WTC11 (cell line): ENCODE results near the gene KDM2A. TPM values are rescaled to one million over a fixed set of nuclear protein-coding genes. Genes with fewer than 3 reads are reported as not detected.

ENCODE experiments used
- ATAC-seq: fragments of 200-7000 bp; cut with Tn5 transposase; 2 replicates; pipeline ENCODE4 v1.10.0; 2021; ENCODE audit warnings: mild to moderate bottlenecking, moderate library complexity
- CTCF ChIA-PET: fragments of 300-600 bp; sonication (Branson Sonifier 250); formaldehyde crosslinking; loops from one replicate; lab custom pipeline; 2021; ENCODE audit warnings: antibody characterized with exemption; lab: Charles Lee
- POLR2A ChIA-PET: fragments of 350-600 bp; sonication (Branson Sonifier 250); formaldehyde crosslinking; loops from one replicate; lab custom pipeline; 2021; ENCODE audit warnings: antibody characterized with exemption; lab: Charles Lee
- DNase-seq: peaks from one replicate; pipeline ENCODE4 v3.0.0; 2021; ENCODE audit warnings: low spot score
- H3K27ac Mint-ChIP-seq: 2 replicates; pipeline ENCODE4 v1.8.0; 2021; ENCODE audit warnings: mixed read lengths
- H3K27me3 Mint-ChIP-seq: 2 replicates; pipeline ENCODE4 v1.8.0; 2021; ENCODE audit warnings: low read depth, mild to moderate bottlenecking, moderate library complexity, mixed read lengths
- H3K36me3 Mint-ChIP-seq: 2 replicates; pipeline ENCODE4 v1.8.0; 2021; ENCODE audit warnings: mixed read lengths
- H3K4me1 Mint-ChIP-seq: 2 replicates; pipeline ENCODE4 v1.8.0; 2022; ENCODE audit warnings: mixed read lengths
- H3K4me3 Mint-ChIP-seq: 2 replicates; pipeline ENCODE4 v1.8.0; 2021; ENCODE audit warnings: mild to moderate bottlenecking, moderate library complexity, mixed read lengths
- H3K9me3 Mint-ChIP-seq: 2 replicates; pipeline ENCODE4 v1.8.0; 2021; ENCODE audit warnings: mixed read lengths
- CBFB ChIP-seq: sonication (generic); formaldehyde crosslinking; IDR thresholded peaks from 2 replicates; pipeline ENCODE4 v1.8.1; 2022; ENCODE audit warnings: mild to moderate bottlenecking, low read depth, missing genetic modification reagents
- EMX1 ChIP-seq: fragments of 250-450 bp; sonication (Bioruptor Pico); IDR thresholded peaks from 2 replicates; pipeline ENCODE4 v1.8.0; 2021; ENCODE audit warnings: mild to moderate bottlenecking
- GRHL2 ChIP-seq: fragments of 250-450 bp; sonication (Bioruptor Pico); IDR thresholded peaks from 2 replicates; pipeline ENCODE4 v1.8.0; 2022; ENCODE audit warnings: mild to moderate bottlenecking, moderate library complexity; ENCODE audit not compliant: insufficient replicate concordance, severe bottlenecking
- JAZF1 ChIP-seq: fragments of 250-450 bp; sonication (Bioruptor Pico); IDR thresholded peaks from 2 replicates; pipeline ENCODE4 v1.9.0; 2021; ENCODE audit warnings: moderate library complexity, mild to moderate bottlenecking, inconsistent platforms
- KAT7 ChIP-seq: sonication (generic); formaldehyde crosslinking; IDR thresholded peaks from 2 replicates; pipeline ENCODE4 v1.8.1; 2023; ENCODE audit warnings: missing genetic modification reagents, mild to moderate bottlenecking, borderline replicate concordance
- NFYB ChIP-seq: sonication (generic); formaldehyde crosslinking; conservative IDR thresholded peaks from 2 replicates; pipeline ENCODE4 v1.8.0; 2022; ENCODE audit warnings: low read depth, missing genetic modification reagents
- SMAD3 ChIP-seq: sonication (generic); formaldehyde crosslinking; IDR thresholded peaks from 2 replicates; pipeline ENCODE4 v1.8.0; 2022; ENCODE audit warnings: missing genetic modification reagents, mild to moderate bottlenecking, borderline replicate concordance
- TCF7 ChIP-seq: sonication (generic); formaldehyde crosslinking; IDR thresholded peaks from 2 replicates; pipeline ENCODE4 v1.8.0; 2022; ENCODE audit warnings: mild to moderate bottlenecking, low read depth, missing genetic modification reagents, moderate library complexity
- ZNF138 ChIP-seq: sonication (generic); formaldehyde crosslinking; conservative IDR thresholded peaks from 2 replicates; pipeline ENCODE4 v1.8.1; 2022; ENCODE audit warnings: mild to moderate bottlenecking, moderate library complexity, missing genetic modification reagents
- ZNF423 ChIP-seq: fragments of 250-450 bp; sonication (Bioruptor Pico); IDR thresholded peaks from 2 replicates; pipeline ENCODE4 v2.1.2; 2022; ENCODE audit warnings: mild to moderate bottlenecking, moderate library complexity
- ZNF671 ChIP-seq: fragments of 250-450 bp; sonication (Bioruptor Pico); IDR thresholded peaks from 2 replicates; pipeline ENCODE4 v1.8.0; 2021; ENCODE audit warnings: mild to moderate bottlenecking
- total RNA-seq: library from RNA; stranded (reverse); gene quantifications from 3 replicates; pipeline ENCODE4 v1.2.3, GENCODE V29; 2021
- TF ChIP-seq, protein P1 (sequence below): sonication (generic); formaldehyde crosslinking; IDR thresholded peaks from 2 replicates; pipeline ENCODE4 v1.8.1; 2022; ENCODE audit warnings: mild to moderate bottlenecking, missing genetic modification reagents, moderate library complexity, borderline replicate concordance
- TF ChIP-seq, protein P2 (sequence below): fragments of 250-450 bp; sonication (Bioruptor Pico); IDR thresholded peaks from 2 replicates; pipeline ENCODE4 v1.8.0; 2021; ENCODE audit warnings: mild to moderate bottlenecking
- TF ChIP-seq, protein P3 (sequence below): sonication (generic); formaldehyde crosslinking; conservative IDR thresholded peaks from 2 replicates; pipeline ENCODE4 v1.8.1; 2022; ENCODE audit warnings: mild to moderate bottlenecking, missing genetic modification reagents
- TF ChIP-seq, protein P4 (sequence below): sonication (generic); formaldehyde crosslinking; IDR thresholded peaks from 2 replicates; pipeline ENCODE4 v1.8.0; 2022; ENCODE audit warnings: mild to moderate bottlenecking, missing genetic modification reagents
- TF ChIP-seq, protein P5 (sequence below): sonication (generic); formaldehyde crosslinking; IDR thresholded peaks from 2 replicates; pipeline ENCODE4 v1.8.1; 2023; ENCODE audit warnings: mild to moderate bottlenecking, missing genetic modification reagents
- TF ChIP-seq, protein P6 (sequence below): fragments of 200-600 bp; IDR thresholded peaks from 2 replicates; pipeline ENCODE4 v1.8.0; 2022; ENCODE audit warnings: antibody characterized with exemption
- TF ChIP-seq, protein P7 (sequence below): sonication (generic); formaldehyde crosslinking; IDR thresholded peaks from 2 replicates; pipeline ENCODE4 v1.8.1; 2022; ENCODE audit warnings: low read depth, mild to moderate bottlenecking, moderate library complexity, missing genetic modification reagents, borderline replicate concordance
- TF ChIP-seq, protein P8 (sequence below): sonication (generic); formaldehyde crosslinking; IDR thresholded peaks from 2 replicates; pipeline ENCODE4 v1.8.1; 2023; ENCODE audit warnings: mild to moderate bottlenecking, moderate library complexity, missing genetic modification reagents

KDM2A gene
- total RNA-seq, 1 experiment from 2014 or later = 58.0 TPM

DNA sequence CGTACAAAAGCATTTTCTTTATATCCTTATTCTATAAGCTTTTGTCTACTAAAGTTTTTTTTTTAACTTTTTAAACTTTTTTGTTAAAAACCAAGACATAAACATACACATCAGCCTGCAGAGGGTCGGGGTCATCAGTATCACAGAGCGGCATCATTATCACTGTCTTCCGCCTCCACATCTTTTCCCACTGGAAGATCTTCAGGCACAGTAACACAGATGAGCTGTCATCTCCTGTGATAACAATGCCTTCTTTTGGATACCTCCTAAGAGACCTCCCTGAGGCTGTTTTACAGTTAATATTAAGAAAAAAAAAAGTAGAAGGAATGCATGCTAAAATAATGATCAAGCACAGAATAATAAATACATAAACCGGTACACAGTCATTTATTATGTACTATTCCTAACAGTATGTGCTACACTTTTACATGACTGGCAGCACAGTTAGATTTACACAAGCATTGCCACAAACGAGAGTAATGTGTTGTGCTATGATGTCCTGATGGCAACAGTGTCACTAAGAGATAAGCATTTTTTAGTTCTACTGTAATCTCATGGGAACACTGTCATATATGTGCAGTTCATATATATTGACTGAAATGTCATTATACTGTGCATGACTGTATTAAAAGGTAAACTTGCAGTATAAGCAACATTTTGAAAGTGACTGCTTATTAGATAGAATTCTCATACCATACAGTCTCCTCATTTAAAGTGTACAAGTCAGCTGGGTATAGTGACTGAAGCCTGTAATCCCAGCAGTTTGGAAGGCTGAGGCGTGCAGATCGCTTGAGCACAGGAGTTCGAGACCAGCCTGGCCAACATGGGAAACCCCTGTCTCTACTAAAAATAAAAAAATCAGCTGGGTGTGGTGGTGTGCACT is 58.6 kb downstream of the KDM2A start:
- H3K4me3 Mint-ChIP-seq = no peak overlapping the region
- TF ChIP-seq, protein P1, sequence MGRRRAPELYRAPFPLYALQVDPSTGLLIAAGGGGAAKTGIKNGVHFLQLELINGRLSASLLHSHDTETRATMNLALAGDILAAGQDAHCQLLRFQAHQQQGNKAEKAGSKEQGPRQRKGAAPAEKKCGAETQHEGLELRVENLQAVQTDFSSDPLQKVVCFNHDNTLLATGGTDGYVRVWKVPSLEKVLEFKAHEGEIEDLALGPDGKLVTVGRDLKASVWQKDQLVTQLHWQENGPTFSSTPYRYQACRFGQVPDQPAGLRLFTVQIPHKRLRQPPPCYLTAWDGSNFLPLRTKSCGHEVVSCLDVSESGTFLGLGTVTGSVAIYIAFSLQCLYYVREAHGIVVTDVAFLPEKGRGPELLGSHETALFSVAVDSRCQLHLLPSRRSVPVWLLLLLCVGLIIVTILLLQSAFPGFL (CRISPR knock-in tag) = no peak
- TF ChIP-seq NFYB (CRISPR knock-in tag) = no peak
- TF ChIP-seq, protein P2, sequence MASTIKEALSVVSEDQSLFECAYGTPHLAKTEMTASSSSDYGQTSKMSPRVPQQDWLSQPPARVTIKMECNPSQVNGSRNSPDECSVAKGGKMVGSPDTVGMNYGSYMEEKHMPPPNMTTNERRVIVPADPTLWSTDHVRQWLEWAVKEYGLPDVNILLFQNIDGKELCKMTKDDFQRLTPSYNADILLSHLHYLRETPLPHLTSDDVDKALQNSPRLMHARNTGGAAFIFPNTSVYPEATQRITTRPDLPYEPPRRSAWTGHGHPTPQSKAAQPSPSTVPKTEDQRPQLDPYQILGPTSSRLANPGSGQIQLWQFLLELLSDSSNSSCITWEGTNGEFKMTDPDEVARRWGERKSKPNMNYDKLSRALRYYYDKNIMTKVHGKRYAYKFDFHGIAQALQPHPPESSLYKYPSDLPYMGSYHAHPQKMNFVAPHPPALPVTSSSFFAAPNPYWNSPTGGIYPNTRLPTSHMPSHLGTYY (CRISPR knock-in tag) = no peak
- TF ChIP-seq EMX1 (CRISPR knock-in tag) = no peak
- TF ChIP-seq SMAD3 (CRISPR knock-in tag) = no peak
- TF ChIP-seq, protein P3, sequence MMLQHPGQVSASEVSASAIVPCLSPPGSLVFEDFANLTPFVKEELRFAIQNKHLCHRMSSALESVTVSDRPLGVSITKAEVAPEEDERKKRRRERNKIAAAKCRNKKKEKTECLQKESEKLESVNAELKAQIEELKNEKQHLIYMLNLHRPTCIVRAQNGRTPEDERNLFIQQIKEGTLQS (CRISPR knock-in tag) = no peak
- no peak for TF ChIP-seq ZNF671
- no peak for TF ChIP-seq CBFB (CRISPR knock-in tag)
- TF ChIP-seq ZNF423 (CRISPR knock-in tag) = no peak
- no peak for TF ChIP-seq GRHL2 (CRISPR knock-in tag)
- TF ChIP-seq KAT7 = no peak
- TF ChIP-seq, protein P4, sequence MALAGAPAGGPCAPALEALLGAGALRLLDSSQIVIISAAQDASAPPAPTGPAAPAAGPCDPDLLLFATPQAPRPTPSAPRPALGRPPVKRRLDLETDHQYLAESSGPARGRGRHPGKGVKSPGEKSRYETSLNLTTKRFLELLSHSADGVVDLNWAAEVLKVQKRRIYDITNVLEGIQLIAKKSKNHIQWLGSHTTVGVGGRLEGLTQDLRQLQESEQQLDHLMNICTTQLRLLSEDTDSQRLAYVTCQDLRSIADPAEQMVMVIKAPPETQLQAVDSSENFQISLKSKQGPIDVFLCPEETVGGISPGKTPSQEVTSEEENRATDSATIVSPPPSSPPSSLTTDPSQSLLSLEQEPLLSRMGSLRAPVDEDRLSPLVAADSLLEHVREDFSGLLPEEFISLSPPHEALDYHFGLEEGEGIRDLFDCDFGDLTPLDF = no peak
- ATAC-seq (no peak), DNase-seq (no peak)
- H3K9me3 Mint-ChIP-seq = no peaks in the 10 kb centered on the region
- ChIA-PET CTCF (no interaction called here), POLR2A (no interaction called here)
- H3K27ac Mint-ChIP-seq = no peak overlapping the region
- H3K36me3 Mint-ChIP-seq = peaks cover 19% of the 10 kb centered on the region
- H3K27me3 Mint-ChIP-seq = no peaks in the 10 kb centered on the region
- no peaks in the 10 kb centered on the region for H3K4me1 Mint-ChIP-seq

DNA sequence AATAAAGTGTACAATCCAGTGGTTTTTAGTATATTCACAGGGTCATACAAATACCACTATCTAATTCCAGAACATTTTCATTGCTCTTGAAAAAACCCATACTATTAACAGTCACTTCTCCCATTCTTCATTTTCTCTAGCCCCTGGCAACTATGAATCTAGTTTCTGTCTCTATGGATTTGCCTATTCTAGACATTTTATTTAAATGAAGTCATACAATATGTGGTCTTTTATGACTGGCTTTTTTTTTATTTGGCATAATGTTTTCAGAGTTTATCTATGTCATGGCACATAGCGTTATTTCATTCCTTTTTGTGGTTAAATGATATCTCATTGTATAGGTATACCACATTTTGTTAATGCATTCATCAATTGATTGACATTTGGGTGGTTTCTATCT is 59.4 kb downstream of the KDM2A start:
- Mint-ChIP-seq H3K27ac (no peak overlapping the region), H3K9me3 (no peaks in the 10 kb centered on the region), H3K4me3 (no peak overlapping the region), H3K27me3 (no peaks in the 10 kb centered on the region), H3K4me1 (no peaks in the 10 kb centered on the region), H3K36me3 (peaks cover 27% of the 10 kb centered on the region)
- ChIA-PET POLR2A (no interaction called here), CTCF (no interaction called here)
- ATAC-seq (no peak), DNase-seq (no peak)
- TF ChIP-seq, protein P5, sequence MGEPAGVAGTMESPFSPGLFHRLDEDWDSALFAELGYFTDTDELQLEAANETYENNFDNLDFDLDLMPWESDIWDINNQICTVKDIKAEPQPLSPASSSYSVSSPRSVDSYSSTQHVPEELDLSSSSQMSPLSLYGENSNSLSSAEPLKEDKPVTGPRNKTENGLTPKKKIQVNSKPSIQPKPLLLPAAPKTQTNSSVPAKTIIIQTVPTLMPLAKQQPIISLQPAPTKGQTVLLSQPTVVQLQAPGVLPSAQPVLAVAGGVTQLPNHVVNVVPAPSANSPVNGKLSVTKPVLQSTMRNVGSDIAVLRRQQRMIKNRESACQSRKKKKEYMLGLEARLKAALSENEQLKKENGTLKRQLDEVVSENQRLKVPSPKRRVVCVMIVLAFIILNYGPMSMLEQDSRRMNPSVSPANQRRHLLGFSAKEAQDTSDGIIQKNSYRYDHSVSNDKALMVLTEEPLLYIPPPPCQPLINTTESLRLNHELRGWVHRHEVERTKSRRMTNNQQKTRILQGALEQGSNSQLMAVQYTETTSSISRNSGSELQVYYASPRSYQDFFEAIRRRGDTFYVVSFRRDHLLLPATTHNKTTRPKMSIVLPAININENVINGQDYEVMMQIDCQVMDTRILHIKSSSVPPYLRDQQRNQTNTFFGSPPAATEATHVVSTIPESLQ = no peak
- TF ChIP-seq, protein P6, sequence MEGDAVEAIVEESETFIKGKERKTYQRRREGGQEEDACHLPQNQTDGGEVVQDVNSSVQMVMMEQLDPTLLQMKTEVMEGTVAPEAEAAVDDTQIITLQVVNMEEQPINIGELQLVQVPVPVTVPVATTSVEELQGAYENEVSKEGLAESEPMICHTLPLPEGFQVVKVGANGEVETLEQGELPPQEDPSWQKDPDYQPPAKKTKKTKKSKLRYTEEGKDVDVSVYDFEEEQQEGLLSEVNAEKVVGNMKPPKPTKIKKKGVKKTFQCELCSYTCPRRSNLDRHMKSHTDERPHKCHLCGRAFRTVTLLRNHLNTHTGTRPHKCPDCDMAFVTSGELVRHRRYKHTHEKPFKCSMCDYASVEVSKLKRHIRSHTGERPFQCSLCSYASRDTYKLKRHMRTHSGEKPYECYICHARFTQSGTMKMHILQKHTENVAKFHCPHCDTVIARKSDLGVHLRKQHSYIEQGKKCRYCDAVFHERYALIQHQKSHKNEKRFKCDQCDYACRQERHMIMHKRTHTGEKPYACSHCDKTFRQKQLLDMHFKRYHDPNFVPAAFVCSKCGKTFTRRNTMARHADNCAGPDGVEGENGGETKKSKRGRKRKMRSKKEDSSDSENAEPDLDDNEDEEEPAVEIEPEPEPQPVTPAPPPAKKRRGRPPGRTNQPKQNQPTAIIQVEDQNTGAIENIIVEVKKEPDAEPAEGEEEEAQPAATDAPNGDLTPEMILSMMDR = no peak
- TF ChIP-seq, protein P2 (CRISPR knock-in tag) = no peak
- TF ChIP-seq NFYB (CRISPR knock-in tag) = no peak
- no peak for TF ChIP-seq TCF7
- TF ChIP-seq, protein P7, sequence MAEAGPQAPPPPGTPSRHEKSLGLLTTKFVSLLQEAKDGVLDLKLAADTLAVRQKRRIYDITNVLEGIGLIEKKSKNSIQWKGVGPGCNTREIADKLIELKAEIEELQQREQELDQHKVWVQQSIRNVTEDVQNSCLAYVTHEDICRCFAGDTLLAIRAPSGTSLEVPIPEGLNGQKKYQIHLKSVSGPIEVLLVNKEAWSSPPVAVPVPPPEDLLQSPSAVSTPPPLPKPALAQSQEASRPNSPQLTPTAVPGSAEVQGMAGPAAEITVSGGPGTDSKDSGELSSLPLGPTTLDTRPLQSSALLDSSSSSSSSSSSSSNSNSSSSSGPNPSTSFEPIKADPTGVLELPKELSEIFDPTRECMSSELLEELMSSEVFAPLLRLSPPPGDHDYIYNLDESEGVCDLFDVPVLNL = no peak
- TF ChIP-seq, protein P8, sequence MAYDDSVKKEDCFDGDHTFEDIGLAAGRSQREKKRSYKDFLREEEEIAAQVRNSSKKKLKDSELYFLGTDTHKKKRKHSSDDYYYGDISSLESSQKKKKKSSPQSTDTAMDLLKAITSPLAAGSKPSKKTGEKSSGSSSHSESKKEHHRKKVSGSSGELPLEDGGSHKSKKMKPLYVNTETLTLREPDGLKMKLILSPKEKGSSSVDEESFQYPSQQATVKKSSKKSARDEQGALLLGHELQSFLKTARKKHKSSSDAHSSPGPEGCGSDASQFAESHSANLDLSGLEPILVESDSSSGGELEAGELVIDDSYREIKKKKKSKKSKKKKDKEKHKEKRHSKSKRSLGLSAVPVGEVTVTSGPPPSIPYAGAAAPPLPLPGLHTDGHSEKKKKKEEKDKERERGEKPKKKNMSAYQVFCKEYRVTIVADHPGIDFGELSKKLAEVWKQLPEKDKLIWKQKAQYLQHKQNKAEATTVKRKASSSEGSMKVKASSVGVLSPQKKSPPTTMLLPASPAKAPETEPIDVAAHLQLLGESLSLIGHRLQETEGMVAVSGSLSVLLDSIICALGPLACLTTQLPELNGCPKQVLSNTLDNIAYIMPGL (CRISPR knock-in tag) = no peak
- no peak for TF ChIP-seq ZNF138 (CRISPR knock-in tag)
- TF ChIP-seq JAZF1 (CRISPR knock-in tag) = no peak
